ENCODE results near the gene SHROOM3.

SHROOM3 gene

DNA sequence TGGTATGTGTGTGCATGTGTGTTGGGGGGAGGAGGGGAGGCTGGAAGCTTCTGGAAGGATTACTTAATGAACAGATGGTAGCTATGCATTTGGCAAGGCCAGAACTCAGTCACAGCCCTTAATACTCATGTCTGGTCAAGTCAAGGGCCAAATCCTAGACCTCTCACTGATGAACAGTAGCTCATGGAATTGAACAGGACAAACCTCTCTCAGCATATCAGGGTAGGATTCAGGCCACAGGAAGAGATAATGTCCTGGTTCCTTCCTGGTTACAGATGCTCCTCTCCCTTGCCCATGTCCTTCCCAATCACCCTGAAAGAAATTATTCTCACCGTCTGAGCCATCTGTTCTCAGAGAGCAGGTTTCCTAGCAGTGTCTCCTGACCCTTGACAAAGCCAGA, 297.2 kb downstream of the SHROOM3 start:
- DNase-seq, result no peak

DNA sequence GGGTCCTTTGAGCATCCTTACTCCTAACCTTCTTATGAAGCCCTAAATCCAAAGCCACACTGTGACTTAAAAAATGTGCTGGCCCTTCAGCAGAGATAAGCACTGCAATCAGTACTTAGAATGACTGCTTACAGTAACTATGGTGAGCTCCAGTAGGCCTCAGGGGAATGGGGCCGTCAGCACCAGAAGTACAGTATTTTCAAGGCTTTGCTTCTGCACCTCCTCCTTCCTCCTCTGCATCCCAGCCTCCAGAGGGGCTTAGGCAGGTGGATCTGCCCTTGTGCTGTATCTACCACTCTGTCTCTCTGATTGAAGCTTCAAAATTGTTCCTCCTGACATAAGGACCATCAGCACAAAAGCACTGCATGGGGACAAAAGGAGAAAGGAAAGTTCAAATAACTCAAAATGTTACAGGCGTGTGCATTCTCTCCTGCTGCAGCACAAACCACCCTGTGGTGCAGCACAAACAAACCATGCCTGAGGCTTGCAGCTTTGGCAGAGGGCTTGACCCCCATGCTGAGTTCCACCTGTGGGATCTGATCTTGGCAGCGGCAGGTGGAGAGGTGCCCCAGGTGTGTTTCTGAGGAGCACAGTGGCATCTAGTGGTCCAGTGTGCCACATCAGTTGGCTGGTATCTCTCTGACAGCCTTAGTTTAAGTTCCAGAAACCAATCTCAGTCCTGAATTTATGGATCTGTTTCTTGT, 298.2 kb downstream of the SHROOM3 start:
- DNase-seq, result no peak

DNA sequence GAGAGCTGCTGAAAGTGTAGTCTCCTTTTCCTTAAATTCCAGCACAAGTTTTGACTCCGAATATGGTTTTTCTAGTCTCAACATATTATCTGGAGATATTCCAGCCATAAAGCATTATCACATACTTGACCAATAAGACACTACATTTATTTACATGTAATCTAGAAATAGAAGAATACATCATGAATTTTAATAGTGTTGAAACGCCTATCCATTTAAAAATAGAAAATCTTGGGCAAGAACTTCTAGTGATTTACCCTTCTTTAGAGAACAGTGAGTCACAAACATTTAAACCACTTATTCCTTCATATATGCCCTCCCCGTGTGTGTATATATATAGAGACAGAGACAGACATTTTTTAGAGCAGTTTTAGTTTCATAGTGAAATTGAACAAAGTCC, 301.4 kb downstream of the SHROOM3 start:
- no peak for DNase-seq

DNA sequence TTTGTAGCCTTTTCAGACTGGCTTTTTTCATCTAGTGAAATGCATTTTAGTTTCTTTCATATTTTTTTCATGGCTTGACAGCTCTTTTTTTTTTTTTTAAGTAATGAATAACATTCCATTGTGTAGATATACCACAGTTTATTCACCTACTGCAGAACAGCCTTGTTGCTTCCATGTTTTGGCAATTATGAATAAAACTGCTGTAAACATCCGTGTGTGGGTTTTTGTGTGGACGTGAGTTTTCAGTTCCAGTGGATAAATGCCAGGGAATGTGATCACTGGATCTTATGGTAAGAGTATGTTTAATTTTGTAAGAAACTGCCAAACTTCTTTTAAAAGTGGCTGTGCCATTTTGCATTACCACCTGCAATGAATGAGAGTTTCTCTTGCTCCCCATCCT, 302.2 kb downstream of the SHROOM3 start:
- DNase-seq, result no peak

DNA sequence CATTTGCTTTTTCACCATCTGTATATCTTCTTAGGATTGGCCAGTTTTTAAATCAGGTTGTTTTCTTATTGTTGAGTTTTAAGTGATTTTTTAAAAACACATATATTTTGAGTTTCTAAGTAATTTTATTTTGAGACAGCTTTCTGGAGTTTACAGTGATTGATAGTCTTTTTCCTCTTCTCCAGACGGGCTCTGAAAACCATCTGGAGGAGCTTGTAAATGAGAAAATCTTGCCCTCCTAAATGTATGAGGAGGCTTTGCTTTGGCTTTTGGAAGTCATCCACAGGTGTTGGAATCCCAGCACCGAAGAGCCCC, 302.7 kb downstream of the SHROOM3 start:
- DNase-seq, result no peak

DNA sequence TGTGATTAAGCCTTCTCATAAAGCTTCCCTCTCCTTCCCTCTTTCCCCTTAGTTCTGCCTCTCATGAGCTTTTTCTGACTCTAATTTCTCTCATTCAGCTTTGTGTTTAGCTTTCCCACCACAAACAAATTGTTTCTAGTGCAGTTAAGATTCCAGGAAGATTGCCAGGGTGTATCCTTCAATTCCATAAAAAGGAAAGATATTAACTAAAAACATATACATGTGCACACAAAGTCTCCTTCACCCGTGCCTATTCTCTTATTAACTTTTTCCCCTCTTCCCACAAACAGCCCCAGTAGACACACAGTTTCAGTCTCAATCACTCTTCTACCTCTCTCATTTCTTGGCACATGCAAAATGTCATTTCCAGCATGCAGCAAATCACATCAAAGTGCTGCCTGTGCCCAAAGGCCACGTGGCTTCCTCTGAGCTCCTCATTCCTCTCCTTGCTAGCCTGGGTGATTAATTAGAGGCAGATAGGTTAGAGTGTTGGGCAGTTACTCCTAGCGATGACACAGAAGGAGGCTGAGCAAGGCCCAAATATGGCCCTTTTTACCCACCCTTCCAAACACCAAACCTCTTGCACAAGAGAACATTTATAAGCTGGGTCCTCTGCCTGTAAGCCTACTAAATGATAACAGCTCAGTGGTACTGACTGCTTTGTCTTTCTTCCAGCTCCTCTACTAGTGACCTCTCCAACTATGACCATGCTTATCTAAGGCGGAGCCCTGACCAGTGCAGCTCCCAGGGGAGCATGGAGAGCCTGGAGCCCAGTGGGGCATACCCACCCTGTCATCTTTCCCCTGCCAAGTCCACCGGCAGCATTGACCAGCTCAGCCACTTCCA, 303.3 kb downstream of the SHROOM3 start:
- DNase-seq, result no peak

DNA sequence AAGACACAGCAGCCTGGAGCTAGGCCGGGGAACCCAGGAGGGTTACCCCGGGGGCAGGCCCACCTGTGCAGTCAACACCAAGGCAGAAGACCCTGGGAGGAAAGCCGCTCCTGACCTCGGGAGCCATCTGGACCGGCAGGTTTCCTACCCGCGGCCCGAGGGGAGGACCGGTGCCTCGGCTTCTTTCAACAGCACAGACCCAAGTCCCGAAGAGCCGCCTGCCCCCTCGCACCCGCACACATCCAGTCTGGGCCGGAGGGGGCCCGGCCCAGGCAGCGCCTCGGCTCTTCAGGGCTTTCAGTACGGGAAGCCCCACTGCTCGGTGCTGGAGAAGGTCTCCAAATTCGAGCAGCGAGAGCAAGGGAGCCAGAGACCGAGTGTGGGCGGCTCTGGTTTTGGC, 305.2 kb downstream of the SHROOM3 start:
- no peak for DNase-seq

DNA sequence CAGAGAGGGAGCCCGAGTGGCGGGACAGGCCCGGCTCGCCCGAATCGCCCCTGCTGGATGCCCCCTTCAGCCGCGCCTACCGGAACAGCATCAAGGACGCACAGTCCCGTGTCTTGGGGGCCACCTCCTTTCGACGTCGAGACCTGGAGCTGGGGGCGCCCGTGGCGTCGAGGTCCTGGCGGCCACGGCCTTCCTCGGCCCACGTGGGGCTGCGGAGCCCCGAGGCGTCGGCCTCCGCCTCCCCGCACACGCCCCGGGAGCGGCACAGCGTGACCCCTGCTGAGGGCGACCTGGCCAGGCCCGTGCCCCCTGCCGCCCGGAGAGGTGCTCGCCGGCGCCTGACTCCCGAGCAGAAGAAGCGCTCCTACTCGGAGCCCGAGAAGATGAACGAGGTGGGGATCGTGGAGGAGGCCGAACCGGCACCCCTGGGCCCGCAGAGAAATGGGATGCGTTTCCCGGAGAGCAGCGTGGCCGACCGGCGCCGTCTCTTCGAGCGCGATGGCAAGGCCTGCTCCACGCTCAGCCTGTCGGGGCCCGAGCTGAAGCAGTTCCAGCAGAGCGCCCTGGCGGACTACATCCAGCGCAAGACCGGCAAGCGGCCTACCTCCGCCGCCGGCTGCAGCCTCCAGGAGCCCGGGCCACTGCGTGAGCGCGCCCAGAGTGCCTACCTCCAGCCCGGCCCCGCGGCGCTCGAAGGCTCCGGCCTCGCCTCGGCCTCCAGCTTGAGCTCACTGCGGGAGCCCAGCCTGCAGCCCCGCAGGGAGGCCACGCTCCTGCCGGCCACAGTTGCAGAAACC, 306.0 kb downstream of the SHROOM3 start:
- DNase-seq, result no peak

DNA sequence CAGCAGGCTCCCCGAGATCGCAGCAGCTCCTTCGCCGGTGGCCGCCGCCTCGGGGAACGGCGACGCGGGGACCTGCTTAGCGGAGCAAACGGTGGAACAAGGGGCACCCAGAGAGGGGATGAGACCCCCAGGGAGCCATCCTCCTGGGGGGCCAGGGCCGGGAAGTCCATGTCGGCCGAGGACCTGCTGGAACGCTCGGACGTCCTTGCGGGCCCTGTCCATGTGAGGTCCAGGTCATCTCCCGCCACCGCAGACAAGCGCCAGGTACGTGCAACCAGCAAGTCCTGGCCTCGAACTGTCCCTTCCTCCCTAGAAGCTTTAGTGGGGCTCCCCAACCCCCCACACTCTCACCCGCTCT, 306.6 kb downstream of the SHROOM3 start:
- DNase-seq, result no peak

DNA sequence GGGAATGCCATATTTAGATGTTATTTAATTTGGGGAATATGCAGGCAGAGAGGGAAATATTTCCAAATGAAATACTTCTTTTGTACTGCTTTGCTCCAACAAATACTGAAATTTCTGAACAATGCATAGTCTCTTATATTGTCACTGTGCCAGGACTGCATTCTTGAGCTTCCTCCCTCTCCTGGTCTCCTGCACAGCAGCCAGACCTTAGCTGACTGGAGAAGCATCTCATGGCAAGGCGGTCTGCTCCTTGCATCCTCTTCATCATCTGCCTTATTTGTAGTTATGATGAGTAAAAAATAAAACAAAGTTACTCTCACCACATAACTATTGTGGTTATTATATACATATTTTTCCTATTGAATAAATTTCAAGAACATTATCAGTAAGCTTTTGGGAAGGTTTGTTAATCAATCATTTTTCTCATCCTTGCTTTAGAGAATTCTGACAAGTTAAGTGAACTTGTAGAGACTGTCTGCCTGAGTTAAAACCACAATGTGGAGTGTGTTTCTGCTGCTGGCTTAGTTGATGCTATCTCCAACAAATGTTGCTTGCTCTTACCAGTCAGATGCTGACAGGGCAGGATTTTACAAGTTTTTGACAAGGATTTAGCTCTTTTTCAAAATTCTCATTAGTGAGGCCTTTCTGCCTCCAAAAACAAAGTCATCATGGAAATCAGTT, 309.4 kb downstream of the SHROOM3 start:
- DNase-seq, result no peak

DNA sequence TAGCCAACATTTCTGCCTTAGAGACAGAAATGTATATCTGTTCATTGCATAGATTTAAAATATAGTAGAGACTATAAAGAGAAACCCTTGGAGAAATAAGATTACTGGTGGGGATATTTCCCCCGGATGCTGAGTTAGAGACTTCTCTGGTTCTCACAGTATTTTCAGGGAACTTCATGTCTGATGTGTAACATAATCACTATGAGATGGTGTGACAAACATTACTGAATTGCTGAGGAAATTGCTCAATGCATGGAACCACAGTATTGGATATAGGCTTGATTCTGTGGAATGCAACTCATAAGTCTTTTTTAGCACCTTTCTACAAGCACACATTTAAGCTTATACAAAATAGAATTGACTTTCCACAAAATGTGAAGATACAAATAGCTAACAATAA, 310.2 kb downstream of the SHROOM3 start:
- DNase-seq, result no peak

DNA sequence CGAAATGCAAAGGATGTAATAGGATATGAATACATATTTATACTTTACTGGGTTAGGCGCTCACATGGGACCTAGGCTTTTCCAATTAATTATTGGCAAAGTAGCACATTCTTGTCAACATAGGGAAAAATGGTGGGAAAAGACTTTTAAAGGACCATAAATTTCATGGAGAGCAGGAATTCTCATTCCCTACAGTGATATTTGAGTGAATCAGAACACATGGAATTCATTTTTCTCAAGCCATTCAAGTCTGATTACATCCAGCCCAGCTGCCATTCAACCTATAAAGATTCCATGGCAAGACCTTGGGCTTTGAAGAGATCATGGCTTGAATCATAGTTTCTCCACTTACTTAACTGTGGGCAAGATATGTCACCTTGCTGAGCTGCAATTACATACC, 312.5 kb downstream of the SHROOM3 start:
- DNase-seq, result no peak

DNA sequence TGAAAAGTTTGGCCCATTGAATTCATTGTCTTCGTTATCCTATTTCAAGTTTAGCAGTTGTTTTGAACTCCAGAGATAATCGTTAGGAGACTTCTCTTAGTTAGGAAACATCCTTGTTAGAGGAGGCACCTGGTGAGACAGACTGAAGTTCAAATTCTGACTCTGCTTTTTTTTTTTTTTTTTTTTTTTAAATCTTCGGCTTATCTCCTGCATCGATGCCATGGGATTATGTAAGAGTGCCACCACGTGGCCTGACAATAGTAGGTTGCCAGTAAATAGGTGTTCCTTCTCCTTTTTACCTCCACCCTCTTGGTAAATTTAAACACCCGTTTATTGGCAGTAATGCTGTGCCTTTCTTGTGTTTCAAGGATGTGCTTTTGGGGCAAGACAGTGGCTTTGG, 313.6 kb downstream of the SHROOM3 start:
- no peak for DNase-seq

DNA sequence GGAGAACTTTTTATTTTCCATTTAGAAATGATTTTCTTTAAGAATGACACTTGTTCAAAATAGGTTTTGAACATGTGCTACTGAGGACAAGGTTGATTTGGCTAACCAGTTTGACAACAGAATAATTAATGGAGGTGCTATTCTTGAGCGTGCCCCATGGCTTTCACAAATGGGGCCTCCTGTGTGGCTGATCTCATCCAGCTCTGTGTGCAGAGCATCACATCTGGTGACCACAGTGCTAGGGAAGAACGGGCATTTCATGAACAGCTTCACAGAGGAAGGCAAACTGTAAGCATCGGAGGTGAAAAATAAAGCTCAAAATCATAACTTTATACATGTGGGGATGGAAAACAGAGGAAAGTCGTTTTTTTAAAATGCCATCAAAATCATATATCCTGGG, 314.3 kb downstream of the SHROOM3 start:
- no peak for DNase-seq

DNA sequence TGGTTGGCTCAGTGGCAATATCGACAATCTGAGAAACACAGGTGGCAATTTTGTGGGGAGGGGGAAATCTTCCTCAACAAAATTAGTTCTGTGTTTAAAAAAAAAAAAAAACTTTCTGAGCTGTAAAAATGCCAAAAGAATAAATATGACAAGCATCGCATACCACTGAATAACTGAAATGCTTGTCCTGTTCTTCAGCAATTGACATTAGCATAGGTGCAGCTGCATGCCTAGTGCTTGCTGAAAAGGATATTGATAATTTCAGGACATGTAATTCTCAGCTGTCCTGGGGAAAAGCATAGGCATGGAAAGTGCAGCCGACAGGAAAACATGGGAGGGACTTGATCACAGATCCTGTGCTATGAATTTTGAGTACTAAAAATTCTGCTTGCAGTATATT, 315.7 kb downstream of the SHROOM3 start:
- no peak for DNase-seq

DNA sequence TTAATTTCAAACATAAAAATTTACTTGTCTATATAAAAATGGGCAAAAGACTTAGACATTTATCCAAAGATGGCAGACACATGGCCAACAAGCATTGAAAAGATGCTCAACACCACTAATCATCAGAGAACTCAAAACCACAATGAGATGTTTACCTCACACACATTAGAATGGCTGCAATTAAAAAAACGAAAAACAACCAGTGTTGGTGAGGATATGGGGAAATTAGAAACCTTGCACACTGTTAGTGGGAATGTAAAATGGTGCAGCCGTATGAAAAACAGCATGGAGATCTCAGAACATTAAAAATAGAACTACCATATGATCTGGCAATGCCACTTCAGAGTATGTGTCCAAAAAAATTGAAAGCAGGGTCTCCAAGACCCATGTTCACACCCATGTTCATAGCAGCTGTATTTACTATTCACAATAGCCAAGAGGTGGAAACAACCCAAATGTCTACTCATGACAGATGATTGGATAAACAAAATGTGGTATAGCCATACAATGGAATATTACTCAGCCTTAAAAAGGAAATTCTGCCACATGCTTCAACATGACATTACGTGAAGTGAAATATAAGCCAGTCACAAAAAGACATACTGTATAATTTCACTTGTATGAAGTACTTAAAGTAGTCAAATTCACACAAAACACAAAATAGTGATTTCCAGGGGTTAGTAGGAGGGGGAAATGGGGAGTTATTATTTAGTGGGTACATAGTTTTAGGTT, 316.7 kb downstream of the SHROOM3 start:
- DNase-seq, result no peak

DNA sequence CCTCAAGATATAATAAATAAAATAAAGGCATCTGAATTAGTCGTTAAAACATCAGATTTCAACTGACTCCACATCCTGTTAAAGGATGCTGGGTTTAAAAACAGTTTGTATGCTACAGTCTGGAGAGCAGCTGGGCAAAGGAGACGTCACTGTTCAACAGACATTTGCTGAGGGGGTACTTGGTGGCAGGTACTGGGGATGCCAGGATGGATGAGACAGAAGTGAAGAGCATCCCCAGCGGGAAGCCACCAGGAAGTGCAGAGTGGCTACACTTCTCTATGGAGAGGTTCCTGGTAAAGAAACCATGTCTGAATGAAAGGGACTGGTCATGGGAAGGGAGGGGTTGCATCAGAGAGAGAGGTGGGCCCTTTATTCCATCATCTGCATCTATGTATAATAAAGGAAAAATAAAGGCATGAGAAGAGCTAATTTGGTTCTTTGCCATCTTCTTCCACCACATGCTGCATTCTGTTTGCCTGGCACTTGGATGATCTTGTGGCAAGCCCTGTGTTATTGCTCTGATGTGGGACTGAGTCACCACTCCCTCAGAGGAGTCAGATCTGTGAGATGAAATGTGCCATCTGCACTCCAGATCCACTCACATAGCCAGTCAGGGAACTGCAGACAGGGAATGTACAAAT, 318.0 kb downstream of the SHROOM3 start:
- no peak for DNase-seq

DNA sequence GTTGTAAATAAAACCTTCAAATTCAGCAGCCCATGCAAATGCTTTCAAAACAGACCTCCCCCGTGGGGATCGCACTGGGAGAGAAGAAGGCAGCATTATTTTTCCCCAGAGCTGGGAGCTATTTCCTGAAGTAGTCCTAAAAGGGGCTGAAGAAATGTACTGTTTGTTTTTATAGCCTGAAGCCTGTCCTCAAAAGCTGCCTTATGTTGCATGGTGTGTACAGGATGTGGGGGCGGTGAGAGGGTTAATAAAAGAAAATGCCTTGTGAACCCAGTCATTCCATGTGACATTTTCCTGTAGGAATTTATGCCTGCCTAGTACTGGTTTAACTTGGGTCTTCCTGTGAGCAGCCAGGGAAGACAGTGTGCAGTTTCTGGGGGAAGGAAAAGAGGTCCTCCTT, 318.8 kb downstream of the SHROOM3 start:
- DNase-seq, result no peak

DNA sequence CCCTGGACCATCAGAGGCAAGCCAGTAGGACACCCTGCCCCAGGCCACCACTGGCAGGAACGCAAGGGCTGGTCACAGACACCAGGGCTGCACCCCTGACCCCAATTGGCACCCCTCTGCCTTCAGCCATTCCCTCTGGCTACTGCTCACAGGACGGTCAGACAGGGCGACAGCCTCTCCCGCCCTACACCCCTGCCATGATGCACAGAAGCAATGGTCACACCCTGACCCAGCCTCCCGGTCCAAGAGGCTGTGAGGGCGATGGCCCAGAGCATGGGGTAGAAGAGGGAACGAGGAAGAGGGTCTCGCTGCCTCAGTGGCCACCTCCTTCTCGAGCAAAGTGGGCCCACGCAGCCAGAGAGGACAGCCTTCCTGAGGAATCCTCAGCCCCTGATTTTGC, 319.4 kb downstream of the SHROOM3 start:
- no peak for DNase-seq

DNA sequence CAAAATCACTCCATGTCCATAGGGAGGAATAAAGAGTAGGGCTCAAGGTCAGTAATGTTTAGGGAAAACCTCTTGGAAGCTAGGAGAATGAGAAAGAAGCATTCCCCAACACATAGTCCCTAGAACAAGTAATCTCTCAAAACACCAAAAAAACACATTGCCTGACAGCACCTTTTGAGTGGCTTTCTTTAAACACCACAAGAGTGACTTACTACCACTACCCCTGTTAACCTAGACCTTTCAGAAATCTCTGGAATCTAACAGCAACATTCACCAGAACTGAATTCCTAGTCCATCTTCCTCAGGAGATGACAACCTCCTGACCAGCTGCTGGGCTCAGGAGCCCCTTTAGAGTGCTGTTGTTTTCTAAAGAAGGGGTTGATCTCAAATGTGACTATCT, 320.7 kb downstream of the SHROOM3 start:
- no peak for DNase-seq

DNA sequence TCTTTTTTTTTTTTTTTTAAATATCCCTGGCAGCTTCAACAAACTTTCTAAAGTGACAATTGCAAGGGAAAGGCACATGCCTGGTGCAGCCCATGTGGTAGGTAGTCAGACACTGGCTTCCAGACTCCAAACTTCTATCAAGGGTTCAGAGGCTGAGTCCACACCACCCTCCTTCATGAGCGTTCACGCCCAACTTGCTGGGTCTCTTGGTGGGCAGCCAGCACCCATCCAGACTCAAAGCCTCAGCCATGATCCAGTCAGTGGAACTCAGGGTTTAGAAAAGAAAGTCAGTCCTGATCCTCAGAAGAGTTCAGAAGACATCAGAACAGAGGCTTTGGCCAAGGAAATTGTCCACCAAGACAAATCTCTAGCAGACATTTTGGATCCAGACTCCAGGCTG, 321.4 kb downstream of the SHROOM3 start:
- no peak for DNase-seq

DNA sequence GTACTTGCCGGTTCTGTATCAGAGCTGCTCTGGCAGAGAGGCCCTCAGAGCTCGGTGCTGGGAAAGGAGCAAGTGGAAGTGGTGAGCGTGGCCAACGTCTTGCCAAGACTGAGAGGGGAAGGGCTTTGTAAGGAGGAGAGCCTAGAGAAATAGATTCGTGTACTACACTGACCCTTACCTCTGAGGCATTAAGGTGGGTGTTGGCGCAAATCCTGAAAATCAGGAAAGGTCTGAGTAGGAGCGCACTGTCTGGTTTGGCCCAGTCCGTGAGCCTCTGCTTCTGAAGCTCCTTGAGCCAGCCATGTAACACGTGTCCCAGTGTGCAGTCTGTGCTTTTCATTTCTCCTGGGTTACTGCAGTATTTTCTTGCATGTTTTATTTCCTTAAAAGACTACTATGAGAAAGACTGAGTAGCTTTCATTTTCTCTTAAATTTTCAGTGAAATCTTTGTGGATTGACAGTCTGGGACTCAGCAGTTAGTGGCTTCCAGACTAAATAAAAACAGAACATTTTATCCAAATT, 322.4 kb downstream of the SHROOM3 start:
- DNase-seq, result no peak
